B cell (primary cell): ENCODE measurements around the gene ACTR5. TPM values are rescaled to one million over a fixed set of nuclear protein-coding genes. Genes with fewer than 3 reads are reported as not detected.

Experiments used
- ATAC-seq: fragments of 200-7000 bp; cut with Tn5 transposase; one replicate; pipeline ENCODE4 v1.10.0; 2021; ENCODE audit warnings: low read depth, mild to moderate bottlenecking, moderate number of reproducible peaks, moderate library complexity
- CTCF ChIA-PET: fragments of 350-600 bp; sonication (Branson Sonifier 250); formaldehyde crosslinking; loops from one replicate; lab custom pipeline; 2021; ENCODE audit warnings: antibody characterized with exemption, inconsistent platforms; lab: Charles Lee
- POLR2A ChIA-PET: fragments of 350-600 bp; sonication (Branson Sonifier 250); formaldehyde crosslinking; loops from one replicate; lab custom pipeline; 2021; ENCODE audit warnings: antibody characterized with exemption; lab: Charles Lee
- DNase-seq: peaks from one replicate; pipeline ENCODE4 v3.0.0; 2013
- H2AFZ ChIP-seq: 2 replicates; pipeline ENCODE4 v1.6.1; 2012; ENCODE audit warnings: mild to moderate bottlenecking, low read depth, low read length; ENCODE audit not compliant: insufficient read depth, poor library complexity, severe bottlenecking
- H3K27ac ChIP-seq, 2 donors: 1 replicate in 1 of 2; 2 replicates in 1 of 2; pipeline ENCODE4 v1.5.1; 2012 to 2013; ENCODE audit warnings: low read length in 2 of 2, mild to moderate bottlenecking in 2 of 2, moderate library complexity in 1 of 2
- H3K27me3 ChIP-seq, 4 experiments: fragments of 200-600 bp in 1 of 4; sonication (generic) in 1 of 4; replicated peaks in 1 of 4; 1 replicate in 2 of 4; 2 replicates in 2 of 4; pipeline versions ENCODE4 v1.6.1 to v1.7.0; 2013 to 2016; ENCODE audit warnings: low read length in 3 of 4, mild to moderate bottlenecking in 2 of 4, mixed read lengths in 1 of 4, moderate library complexity in 1 of 4; ENCODE audit not compliant: insufficient read depth in 4 of 4, control insufficient read depth in 3 of 4; ENCODE audit errors: control extremely low read depth in 1 of 4
- H3K36me3 ChIP-seq, 2 experiments: replicated peaks in 1 of 2; 1 replicate in 1 of 2; 2 replicates in 1 of 2; pipeline versions ENCODE4 v1.6.1 to v1.7.1; 2013; ENCODE audit warnings: low read length in 1 of 2; ENCODE audit not compliant: insufficient read depth in 2 of 2, control insufficient read depth in 1 of 2; ENCODE audit errors: control extremely low read depth in 1 of 2, extremely low read depth in 1 of 2
- H3K4me1 ChIP-seq, 2 donors: fragments of 200-600 bp in 1 of 2; sonication (generic) in 1 of 2; 1 replicate in 1 of 2; 2 replicates in 1 of 2; pipeline versions ENCODE4 v1.5.1 to v1.6.1; 2013 to 2017; ENCODE audit warnings: low read length in 2 of 2; ENCODE audit not compliant: control insufficient read depth in 2 of 2, insufficient read depth in 2 of 2
- H3K4me2 ChIP-seq: replicated peaks from 2 replicates; pipeline ENCODE3; 2012; ENCODE audit warnings: mild to moderate bottlenecking, low read depth, low read length; ENCODE audit not compliant: poor library complexity, severe bottlenecking
- H3K4me3 ChIP-seq, 5 experiments: fragments of 200-600 bp in 1 of 5; sonication (generic) in 1 of 5; 1 replicate in 3 of 5; 2 replicates in 2 of 5; pipeline versions ENCODE4 v1.5.1 to v1.7.0; 2011 to 2016; ENCODE audit warnings: low read length in 4 of 5, mild to moderate bottlenecking in 4 of 5, low read depth in 2 of 5, control low read depth in 1 of 5, moderate library complexity in 1 of 5; ENCODE audit not compliant: insufficient read depth in 1 of 5; ENCODE audit errors: control extremely low read depth in 1 of 5, extremely low read depth in 1 of 5
- H3K79me2 ChIP-seq: fragments of 200-600 bp; sonication (generic); one replicate; pipeline ENCODE4 v1.6.0; 2016; ENCODE audit warnings: low read length; ENCODE audit not compliant: control insufficient read depth, insufficient read depth
- H3K9ac ChIP-seq: fragments of 200-600 bp; sonication (generic); 2 replicates; pipeline ENCODE4 v1.6.1; 2017; ENCODE audit warnings: mild to moderate bottlenecking, low read length, moderate library complexity
- H3K9me3 ChIP-seq, 3 donors: one replicate each; pipeline versions ENCODE4 v1.6.1 to v1.7.1; 2013; ENCODE audit warnings: low read length in 2 of 3; ENCODE audit not compliant: control insufficient read depth in 2 of 3, insufficient read depth in 1 of 3; ENCODE audit errors: control extremely low read depth in 1 of 3
- H4K20me1 ChIP-seq: 2 replicates; pipeline ENCODE4 v1.6.0; 2012; ENCODE audit warnings: mild to moderate bottlenecking, low read length; ENCODE audit not compliant: insufficient read depth, control insufficient read depth, poor library complexity, severe bottlenecking
- H3K27ac Mint-ChIP-seq: one replicate; pipeline ENCODE4 v1.8.0; 2021; ENCODE audit warnings: mixed read lengths
- H3K27me3 Mint-ChIP-seq: one replicate; pipeline ENCODE4 v1.8.0; 2021; ENCODE audit warnings: mixed read lengths
- H3K4me1 Mint-ChIP-seq: one replicate; pipeline ENCODE4 v1.8.0; 2021; ENCODE audit warnings: mixed read lengths
- H3K4me3 Mint-ChIP-seq: one replicate; pipeline ENCODE4 v1.8.0; 2021; ENCODE audit warnings: mixed read lengths
- H3K9me3 Mint-ChIP-seq: one replicate; pipeline ENCODE4 v1.8.0; 2022; ENCODE audit warnings: mixed read lengths; ENCODE audit not compliant: insufficient read depth
- EZH2 ChIP-seq: IDR thresholded peaks from 2 replicates; pipeline ENCODE4 v1.6.1; 2012; ENCODE audit warnings: borderline replicate concordance, low read depth, mild to moderate bottlenecking, moderate library complexity, low read length; ENCODE audit not compliant: insufficient read depth, poor library complexity, severe bottlenecking
- WGBS: methylation state at CpG from one replicate; pipeline ENCODE4 v1.1.5; 2013; ENCODE audit warnings: missing lambda C conversion rate; ENCODE audit not compliant: insufficient coverage; 5-methylcytosine and 5-hydroxymethylcytosine counted together
- intact Hi-C: fragments of 100-400 bp; cut with micrococcal nuclease; formaldehyde crosslinking; loops from one replicate; pipeline ENCODE4 v1.10.0; 2022
- polyA plus RNA-seq: library from polyadenylated mRNA; depleted of rRNA; stranded (reverse); fragments of >200 nt; gene quantifications from 2 replicates; pipeline ENCODE4 v1.2.3, GENCODE V29; 2012
- total RNA-seq, 2 donors: library from RNA; stranded (reverse); fragments of 120-200 nt in 1 of 2; gene quantifications; 1 replicate in 1 of 2; 2 replicates in 1 of 2; pipeline versions ENCODE4 v1.2.3 to v1.2.4, GENCODE V29; 2013 to 2022
- TF ChIP-seq, protein P1 (sequence below): fragments of 200-600 bp; IDR thresholded peaks from one replicate; pipeline ENCODE4 v1.8.0; 2022; ENCODE audit warnings: antibody characterized with exemption, mild to moderate bottlenecking

Gene ACTR5
- total and polyA plus RNA-seq, 2 donors (not counting 1 experiment from before 2014, with no cell fraction given), result 15.4 to 18.0 TPM

DNA sequence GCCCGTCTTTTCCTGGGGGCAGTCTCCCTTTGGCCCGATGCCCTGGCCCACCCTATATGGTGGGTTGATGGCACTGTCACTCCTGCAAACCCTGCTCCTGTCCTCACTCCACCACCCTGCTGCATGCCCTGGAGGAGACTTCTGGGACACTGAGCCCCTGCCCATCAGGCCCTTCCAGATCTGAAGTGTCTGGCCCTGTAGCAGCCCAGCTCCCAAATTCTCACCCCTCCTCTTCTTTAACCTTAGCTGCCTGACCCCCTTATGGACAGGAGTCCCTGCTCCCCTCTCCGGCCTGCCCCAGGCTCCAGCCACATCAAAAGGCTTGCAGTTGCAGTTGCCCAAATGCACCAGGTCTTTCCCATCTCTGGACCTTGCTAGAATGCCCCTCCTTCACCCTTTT, 44.7 kb upstream of the ACTR5 start:
- no peaks in the 10 kb centered on the region for H3K36me3 ChIP-seq
- H3K79me2 ChIP-seq, result no peaks in the 10 kb centered on the region
- H3K27ac ChIP-seq, result no peak overlapping the region
- H3K4me1 Mint-ChIP-seq, result no peaks in the 10 kb centered on the region
- POLR2A ChIA-PET, result no interaction called here
- DNase-seq, result no peak
- H2AFZ ChIP-seq, result no peak overlapping the region
- no peak overlapping the region for H3K27ac Mint-ChIP-seq
- no peaks in the 10 kb centered on the region for H3K9me3 ChIP-seq
- H3K4me2 ChIP-seq, result no peak overlapping the region
- H3K27me3 Mint-ChIP-seq, result peaks cover 53% of the 10 kb centered on the region
- no peaks in the 10 kb centered on the region for H3K9me3 Mint-ChIP-seq
- H3K4me3 ChIP-seq, result no peak overlapping the region
- WGBS, result 48% methylated on average over 3 of the region's 3 CpGs
- no peak for ATAC-seq
- H3K9ac ChIP-seq, result no peak overlapping the region
- peaks cover 0 to 24% (median 6%) of the 10 kb centered on the region in 4 experiments for H3K27me3 ChIP-seq
- H4K20me1 ChIP-seq, result no peaks in the 10 kb centered on the region
- intact Hi-C loops, result no loop called here
- no peaks in the 10 kb centered on the region for H3K4me1 ChIP-seq
- H3K4me3 Mint-ChIP-seq, result no peak overlapping the region
- TF ChIP-seq, protein P1, sequence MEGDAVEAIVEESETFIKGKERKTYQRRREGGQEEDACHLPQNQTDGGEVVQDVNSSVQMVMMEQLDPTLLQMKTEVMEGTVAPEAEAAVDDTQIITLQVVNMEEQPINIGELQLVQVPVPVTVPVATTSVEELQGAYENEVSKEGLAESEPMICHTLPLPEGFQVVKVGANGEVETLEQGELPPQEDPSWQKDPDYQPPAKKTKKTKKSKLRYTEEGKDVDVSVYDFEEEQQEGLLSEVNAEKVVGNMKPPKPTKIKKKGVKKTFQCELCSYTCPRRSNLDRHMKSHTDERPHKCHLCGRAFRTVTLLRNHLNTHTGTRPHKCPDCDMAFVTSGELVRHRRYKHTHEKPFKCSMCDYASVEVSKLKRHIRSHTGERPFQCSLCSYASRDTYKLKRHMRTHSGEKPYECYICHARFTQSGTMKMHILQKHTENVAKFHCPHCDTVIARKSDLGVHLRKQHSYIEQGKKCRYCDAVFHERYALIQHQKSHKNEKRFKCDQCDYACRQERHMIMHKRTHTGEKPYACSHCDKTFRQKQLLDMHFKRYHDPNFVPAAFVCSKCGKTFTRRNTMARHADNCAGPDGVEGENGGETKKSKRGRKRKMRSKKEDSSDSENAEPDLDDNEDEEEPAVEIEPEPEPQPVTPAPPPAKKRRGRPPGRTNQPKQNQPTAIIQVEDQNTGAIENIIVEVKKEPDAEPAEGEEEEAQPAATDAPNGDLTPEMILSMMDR, result no peak
- no peak for TF ChIP-seq EZH2
- CTCF ChIA-PET, result no interaction called here

GRCh38 chr20:38704136-38704535, 44.1 kb upstream of the ACTR5 start:
- no peaks in the 10 kb centered on the region for H3K4me1 Mint-ChIP-seq
- DNase-seq (no peak), ATAC-seq (no peak)
- Histone ChIP-seq H3K9me3 (no peaks in the 10 kb centered on the region), H3K4me1 (no peaks in the 10 kb centered on the region), H3K4me2 (no peak overlapping the region), H3K4me3 (no peak overlapping the region), H3K27ac (no peak overlapping the region), H3K27me3 (peaks cover 0 to 19% (median 6%) of the 10 kb centered on the region in 4 experiments), H2AFZ (no peak overlapping the region), H4K20me1 (no peaks in the 10 kb centered on the region), H3K36me3 (no peaks in the 10 kb centered on the region), H3K79me2 (no peaks in the 10 kb centered on the region), H3K9ac (no peak overlapping the region)
- no peak overlapping the region for H3K27ac Mint-ChIP-seq
- H3K9me3 Mint-ChIP-seq, result no peaks in the 10 kb centered on the region
- intact Hi-C loops, result no loop called here
- no peak for TF ChIP-seq EZH2
- TF ChIP-seq, protein P1, result no peak
- ChIA-PET POLR2A (no interaction called here), CTCF (no interaction called here)
- peaks cover 54% of the 10 kb centered on the region for H3K27me3 Mint-ChIP-seq
- H3K4me3 Mint-ChIP-seq, result no peak overlapping the region
- 63% methylated on average over 2 of the region's 4 CpGs for WGBS
